Left forelimb (tissue), 1 donor: ENCODE measurements around the gene POU6F1.

Source experiments
- DNase-seq: peaks from one replicate; pipeline ENCODE4 v3.0.0-alpha.2; 2018; ENCODE audit warnings: low spot score

POU6F1 gene

GRCh38 chr12:51196547-51196946 is 21.3 kb downstream of the POU6F1 start:
- DNase-seq = no peak

- DNase-seq = no peak
Observed at GRCh38 chr12:51195841-51196240, 22.0 kb downstream of the POU6F1 start.

- no peak for DNase-seq
Observed at GRCh38 chr12:51192284-51192671, 25.6 kb downstream of the POU6F1 start.

DNA sequence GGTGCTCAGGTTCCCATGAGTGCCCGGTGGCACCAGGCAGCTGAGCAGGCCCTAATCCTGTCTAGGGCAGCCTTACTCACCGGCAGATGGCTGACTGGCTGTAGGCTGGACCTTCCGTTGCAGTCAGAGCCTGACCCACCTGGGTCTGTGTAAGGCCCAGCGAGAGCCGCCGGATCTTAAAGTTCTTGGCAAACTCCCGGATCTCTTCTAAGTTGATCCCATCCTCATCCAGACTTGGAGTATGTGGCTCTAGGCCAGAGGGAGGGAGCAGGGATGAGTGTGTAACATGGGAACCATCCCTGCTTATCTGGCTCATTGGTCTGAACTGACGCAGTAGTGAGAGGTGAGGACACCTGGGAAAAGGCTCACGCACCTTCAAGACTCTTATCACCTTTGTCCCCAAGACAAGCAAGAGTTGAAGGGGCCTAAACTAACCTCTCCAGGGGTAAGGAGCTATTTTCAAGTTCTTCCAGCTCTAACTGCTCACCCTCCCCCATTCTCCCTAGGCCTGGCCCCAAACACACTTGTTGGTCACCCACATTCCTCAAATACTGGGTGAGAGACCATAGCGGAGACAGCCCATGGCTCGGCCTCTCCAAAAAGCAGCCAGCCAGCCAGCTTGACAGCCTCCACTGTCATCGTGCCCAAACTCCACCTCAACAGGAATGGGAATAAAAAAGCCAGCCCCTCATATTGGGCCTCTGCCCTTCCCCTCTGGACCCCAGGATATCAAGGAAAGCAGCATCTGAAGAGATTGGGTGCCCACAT is 26.2 kb downstream of the POU6F1 start:
- no peak for DNase-seq

DNA sequence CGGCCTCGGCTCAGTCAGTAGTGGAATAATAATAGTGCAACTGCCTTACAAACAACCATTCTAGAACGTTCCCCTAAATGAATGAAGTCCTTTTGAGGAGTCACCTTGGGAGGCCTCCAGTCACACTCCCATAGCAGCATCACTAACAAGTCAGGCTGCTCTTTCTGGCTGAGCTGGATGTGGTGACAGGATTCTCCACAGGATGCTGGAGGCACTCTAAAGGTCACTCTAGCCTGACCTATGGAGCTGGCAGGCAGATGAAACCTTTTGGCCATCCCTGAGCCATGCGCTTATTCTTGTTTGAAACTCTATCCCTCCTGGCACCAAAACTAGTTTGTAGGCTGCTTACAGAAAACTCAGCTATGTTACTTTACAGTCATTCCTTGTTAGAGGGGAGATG is 27.0 kb downstream of the POU6F1 start:
- no peak for DNase-seq

- no peak for DNase-seq
Observed at GRCh38 chr12:51189790-51190355, 28.0 kb downstream of the POU6F1 start.

DNA sequence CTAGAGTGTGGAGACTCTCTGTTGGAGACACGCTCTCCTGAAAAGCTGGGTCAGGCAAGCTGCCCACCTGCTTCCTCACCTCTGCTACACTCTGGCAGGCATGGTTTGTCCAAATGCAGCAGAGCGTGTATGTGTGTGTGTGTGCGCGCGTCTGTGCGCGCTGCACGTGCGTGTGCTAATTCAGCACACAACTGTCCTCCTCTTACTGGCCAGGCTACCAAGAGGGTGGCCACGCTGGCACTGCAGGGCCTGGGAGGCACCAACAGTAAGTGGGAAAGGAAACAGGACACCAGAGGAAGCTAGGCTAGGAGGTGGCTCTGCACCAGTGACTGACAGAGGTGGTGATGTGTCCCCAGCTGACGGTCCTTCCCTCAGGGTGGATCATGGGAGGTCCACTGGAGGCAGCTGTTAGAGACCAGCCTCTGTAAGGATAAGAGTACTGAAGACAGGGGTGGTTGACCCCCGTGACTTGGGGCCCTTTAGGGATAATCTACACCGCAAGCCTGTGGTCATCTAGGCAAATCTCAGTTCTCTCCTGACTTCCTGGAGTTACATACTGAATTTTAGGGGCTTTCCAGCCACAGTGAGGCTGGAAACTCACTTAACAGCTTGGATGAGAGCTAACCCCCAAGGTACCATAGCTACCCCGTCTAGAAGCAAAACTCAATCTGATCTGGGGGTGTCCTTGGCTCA is 29.4 kb downstream of the POU6F1 start:
- no peak for DNase-seq

- no peak for DNase-seq
Observed at GRCh38 chr12:51187370-51187987, 30.4 kb downstream of the POU6F1 start.

DNA sequence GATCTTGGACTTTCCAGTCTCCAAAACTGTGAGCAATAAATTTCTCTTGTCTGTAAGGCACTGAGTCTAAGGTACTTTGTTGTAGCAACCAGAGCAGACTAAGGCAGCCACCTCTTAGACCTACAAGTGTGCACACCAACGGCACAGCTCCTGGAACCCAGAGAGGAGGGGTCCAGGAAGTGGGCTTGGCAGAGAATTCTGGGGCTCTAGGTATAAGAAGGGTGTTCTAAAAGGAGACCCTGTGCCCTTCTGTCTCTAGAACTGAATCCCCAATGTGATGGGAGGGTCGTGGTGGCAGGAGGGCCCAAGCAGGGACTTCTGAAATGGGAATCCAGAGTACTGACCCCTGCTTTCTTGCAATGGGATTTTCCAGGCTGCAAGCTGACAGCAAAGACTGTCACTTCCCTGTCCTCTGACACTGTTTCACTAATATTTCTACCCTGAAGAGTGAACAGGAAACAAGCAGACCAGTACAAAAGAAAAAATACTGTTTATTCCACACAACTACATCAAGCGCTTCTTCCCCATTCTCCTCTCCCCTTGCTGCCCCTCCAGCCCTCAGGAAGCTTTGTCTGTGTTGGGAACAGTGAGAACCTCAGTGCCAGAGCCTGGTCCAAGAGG is 31.3 kb downstream of the POU6F1 start:
- DNase-seq = no peak

DNA sequence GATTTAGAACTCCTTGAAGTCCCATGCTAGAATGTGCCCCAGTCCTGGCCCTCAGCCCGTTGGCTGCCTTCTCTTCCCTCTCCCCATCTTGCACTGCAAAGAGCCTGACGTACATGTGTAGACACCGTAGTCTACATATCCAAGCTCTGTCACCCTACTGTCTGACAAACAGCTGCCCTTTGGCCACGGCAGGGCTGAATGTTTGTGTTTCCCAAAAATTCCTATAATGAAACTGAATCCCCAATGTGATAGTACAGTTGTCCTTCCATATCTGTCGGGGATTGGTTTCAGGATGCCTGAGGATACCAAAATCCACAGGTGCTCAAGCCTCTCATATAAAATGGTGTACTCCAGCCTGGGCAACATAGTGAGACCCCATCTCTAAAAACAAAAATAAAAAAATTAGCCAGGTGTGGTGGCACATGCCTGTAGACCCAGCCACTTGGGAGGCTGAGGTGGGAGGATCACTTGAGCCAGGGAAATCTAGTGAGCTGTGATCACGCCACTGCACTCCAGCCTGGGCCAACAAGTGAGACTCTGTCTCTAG is 32.6 kb downstream of the POU6F1 start:
- DNase-seq = no peak

- DNase-seq = peak; percentile 76
Observed at GRCh38 chr12:51183816-51184215, 34.0 kb downstream of the POU6F1 start.

DNA sequence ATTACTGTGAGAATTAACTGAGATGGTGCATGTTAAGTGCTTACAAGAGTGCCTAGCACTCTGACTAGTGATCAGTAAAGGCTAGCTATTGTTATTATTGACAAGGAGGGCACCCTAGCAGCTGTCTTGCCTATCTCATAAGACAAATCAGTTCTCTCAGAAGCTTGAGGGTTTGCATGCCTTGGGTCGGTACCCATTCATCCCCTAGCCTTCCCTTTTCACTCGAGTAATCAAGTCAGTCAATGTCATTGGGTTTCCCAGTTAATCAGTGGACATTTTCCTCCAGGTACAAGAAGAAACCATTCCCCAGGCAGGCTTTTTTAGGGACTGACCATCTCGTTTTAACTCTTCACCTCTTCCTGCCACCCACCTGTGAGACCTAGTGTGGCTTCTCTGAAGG is 34.5 kb downstream of the POU6F1 start:
- no peak for DNase-seq

- no peak for DNase-seq
Observed at GRCh38 chr12:51181558-51181957, 36.3 kb downstream of the POU6F1 start.

DNA sequence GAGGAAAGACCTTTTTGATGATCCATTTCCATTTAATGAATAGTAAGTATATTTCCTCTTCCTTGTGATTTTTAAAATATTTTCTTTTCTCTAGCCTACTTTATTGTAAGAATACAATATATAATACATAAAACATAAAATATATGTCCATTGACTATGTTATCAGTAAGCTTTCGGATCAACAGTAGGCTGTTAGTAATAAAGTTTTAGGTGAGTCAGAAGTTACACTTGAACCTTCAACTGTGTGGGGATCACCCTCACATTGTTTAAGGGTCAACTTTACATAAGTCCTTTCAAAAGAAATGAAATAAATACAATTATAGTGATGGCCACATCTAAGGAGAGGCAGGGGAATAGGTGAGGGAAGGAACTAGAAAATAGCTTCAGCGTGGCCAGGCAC is 40.0 kb downstream of the POU6F1 start:
- no peak for DNase-seq

DNA sequence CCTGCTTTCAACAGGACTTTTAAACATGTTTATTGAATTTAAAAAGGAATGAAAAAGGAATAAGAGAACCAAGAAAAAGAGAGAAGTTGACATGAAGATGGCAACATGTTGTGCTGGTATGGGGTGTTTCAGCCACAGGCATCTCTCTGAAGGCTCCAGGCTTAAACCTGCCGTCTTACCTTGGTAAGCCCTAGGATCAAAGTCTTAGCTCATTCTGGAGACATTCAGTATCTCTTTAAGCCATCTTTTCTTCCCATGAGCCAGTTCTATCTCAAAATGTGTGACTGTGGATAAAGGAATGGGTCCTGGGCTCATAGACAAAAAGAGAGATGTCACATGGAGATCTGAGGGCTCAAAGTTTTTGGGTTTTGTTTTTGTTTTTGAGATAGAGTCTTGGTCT is 43.4 kb downstream of the POU6F1 start:
- DNase-seq = no peak

- DNase-seq = peak; percentile 97
Observed at GRCh38 chr12:51172515-51173431, 45.1 kb downstream of the POU6F1 start, which contains the start of gene TFCP2. Gene TFCP2 (minus strand): TSS chr12:51173135. CDS start chr12:51172422, 713 bp downstream.

DNA sequence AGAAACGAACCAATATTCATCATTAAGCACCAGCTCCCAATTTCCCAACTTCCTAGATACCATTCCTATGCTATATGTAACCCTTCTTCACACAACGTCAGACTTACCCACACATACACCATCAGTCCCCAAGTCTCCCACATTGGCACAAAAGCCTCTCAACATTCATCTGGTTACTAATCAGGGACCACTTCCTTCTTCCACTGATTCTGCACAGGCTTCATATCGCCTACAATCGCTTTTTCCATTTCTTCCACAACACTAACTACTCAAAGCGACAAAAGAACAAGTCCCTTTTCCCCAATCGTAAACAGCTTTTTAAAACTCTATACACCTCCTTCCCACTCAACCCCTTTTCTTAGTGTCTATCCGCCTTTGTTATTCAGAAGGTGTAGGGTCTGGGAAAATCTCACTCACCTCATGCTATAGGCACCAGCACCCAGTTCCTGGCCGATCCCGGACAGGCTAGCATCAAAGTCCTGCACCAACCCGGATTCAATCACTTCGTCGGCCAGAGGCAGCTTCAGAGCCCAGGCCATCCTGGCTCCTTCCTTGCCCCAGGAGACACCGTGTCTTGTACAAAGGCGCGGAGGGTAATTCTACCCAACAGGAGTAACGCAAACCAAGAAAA is 45.9 kb downstream of the POU6F1 start:
- no peak for DNase-seq

DNA sequence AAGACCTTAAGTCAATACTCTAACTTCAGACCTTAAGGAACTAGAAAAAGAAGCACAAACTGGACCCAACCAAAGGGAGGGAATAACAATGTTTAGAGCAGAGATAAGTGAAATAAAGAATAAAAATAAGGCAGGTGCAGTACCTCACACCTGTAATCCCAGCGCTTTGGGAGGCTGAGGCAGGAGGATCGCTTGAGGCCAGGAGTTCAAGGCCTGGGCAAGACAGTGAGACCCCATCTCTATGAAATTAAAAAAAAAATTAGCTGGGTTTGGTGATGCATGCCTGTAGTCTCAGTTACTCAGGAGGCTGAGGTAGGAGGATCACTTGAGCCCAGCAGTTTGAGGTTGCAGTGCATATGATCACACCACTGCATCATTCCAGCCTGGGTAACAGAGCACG is 54.1 kb downstream of the POU6F1 start:
- DNase-seq = no peak

- DNase-seq = no peak
Observed at GRCh38 chr12:51162217-51162616, 55.6 kb downstream of the POU6F1 start.

GRCh38 chr12:51160814-51161459 is 56.9 kb downstream of the POU6F1 start:
- no peak for DNase-seq
